Left hindlimb (tissue), 1 donor: Measurements from ENCODE around the gene LIN7A.
"Not testable (repeated sequence)": the region's sequence is repeated elsewhere in the genome, so short reads cannot be mapped to it uniquely, and the experiment has no call there.

Experiments used
- DNase-seq: peaks from one replicate; pipeline ENCODE4 v3.0.0-alpha.2; 2018

Gene LIN7A

GRCh38 chr12:80917651-80918050 is 20.1 kb downstream of the LIN7A start:
- no peak for DNase-seq

GRCh38 chr12:80912901-80913770 is 24.6 kb downstream of the LIN7A start:
- DNase-seq = no peak

GRCh38 chr12:80909370-80909769 is 28.4 kb downstream of the LIN7A start:
- no peak for DNase-seq

- no peak for DNase-seq
Observed at GRCh38 chr12:80902711-80903110, 35.0 kb downstream of the LIN7A start.

- DNase-seq = no peak
Observed at GRCh38 chr12:80901661-80902060, 36.1 kb downstream of the LIN7A start.

- DNase-seq = no peak
Observed at GRCh38 chr12:80895240-80895639, 42.5 kb downstream of the LIN7A start.

GRCh38 chr12:80894179-80894578 is 43.6 kb downstream of the LIN7A start:
- no peak for DNase-seq

GRCh38 chr12:80892597-80893445 is 44.9 kb downstream of the LIN7A start:
- DNase-seq = no peak

- DNase-seq = no peak
Observed at GRCh38 chr12:80884651-80885050, 53.1 kb downstream of the LIN7A start.

GRCh38 chr12:80881106-80881505 is 56.6 kb downstream of the LIN7A start:
- no peak for DNase-seq

- DNase-seq = not testable (repeated sequence)
Observed at GRCh38 chr12:80878452-80878851, 59.3 kb downstream of the LIN7A start.

- no peak for DNase-seq
Observed at GRCh38 chr12:80877721-80878265, 59.9 kb downstream of the LIN7A start.

GRCh38 chr12:80872053-80872452 is 65.7 kb downstream of the LIN7A start:
- no peak for DNase-seq

GRCh38 chr12:80869264-80869663 is 68.5 kb downstream of the LIN7A start:
- no peak for DNase-seq

GRCh38 chr12:80868576-80868975 is 69.2 kb downstream of the LIN7A start:
- no peak for DNase-seq

GRCh38 chr12:80867941-80868340 is 69.8 kb downstream of the LIN7A start:
- DNase-seq = no peak

- no peak for DNase-seq
Observed at GRCh38 chr12:80864046-80864735, 73.5 kb downstream of the LIN7A start.

- DNase-seq = no peak
Observed at GRCh38 chr12:80862531-80862930, 75.2 kb downstream of the LIN7A start.

GRCh38 chr12:80861641-80862378 is 75.9 kb downstream of the LIN7A start:
- DNase-seq = no peak

- DNase-seq = no peak
Observed at GRCh38 chr12:80860928-80861327, 76.8 kb downstream of the LIN7A start.

- DNase-seq = no peak
Observed at GRCh38 chr12:80860206-80860605, 77.5 kb downstream of the LIN7A start.

GRCh38 chr12:80858356-80858755 is 79.4 kb downstream of the LIN7A start:
- DNase-seq = no peak
